HG02852 (cell line): ENCODE measurements around the gene IPO13.
A peak's percentile ranks its signal among the peaks of the same experiment; 100 is the strongest.

Source experiments
- ATAC-seq: cut with Tn5 transposase; IDR thresholded peaks from one replicate; pipeline ENCODE4 v1.9.1; 2021; ENCODE audit warnings: mild to moderate bottlenecking, moderate library complexity; ENCODE audit not compliant: unreplicated experiment

IPO13 gene

GRCh38 chr1:43973981-43974442 lies 27.3 kb downstream of the IPO13 start:
- peak; percentile 0 for ATAC-seq

DNA sequence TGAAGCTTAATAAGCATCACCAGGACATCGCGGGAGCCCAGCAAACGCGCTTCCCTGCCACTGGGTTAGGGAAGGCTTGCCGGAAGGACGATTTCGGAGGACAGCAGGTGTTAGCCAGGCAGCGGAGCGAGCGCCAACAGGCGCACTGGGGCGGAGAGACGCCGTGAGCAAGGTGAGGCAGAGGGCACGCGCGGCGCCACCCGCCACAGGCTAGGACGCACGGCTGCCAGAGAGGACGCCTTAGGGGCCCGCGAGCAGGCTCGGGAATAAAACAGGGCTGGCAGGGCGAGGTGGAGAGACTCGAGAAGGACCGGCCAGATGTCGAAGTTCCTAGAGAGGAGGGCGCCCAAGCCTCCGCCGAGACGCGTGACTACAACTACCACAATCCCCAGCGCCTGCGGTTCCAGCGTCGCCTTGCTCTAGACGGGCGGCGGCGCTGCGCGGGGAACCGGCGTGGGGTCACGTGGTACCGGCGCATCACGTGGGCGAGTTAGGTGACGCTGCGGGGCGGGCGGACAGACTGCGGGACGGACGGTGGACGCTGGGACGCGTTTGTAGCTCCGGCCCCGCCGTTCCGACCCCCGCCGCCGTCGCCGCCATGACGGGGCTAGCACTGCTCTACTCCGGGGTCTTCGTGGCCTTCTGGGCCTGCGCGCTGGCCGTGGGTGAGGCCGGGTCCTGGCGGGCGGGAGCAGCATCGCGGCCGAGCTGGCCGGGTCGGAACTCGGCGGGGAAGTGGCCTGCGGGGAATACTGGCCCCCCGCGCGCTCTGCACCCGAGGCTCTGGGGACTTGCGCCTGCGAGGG lies 27.9 kb downstream of the IPO13 start, which contains the start of gene ATP6V0B:
ATP6V0B (plus strand) TSS at position 518 of the 806 bp plus-strand sequence; CDS start at position 599, 81 bp downstream.
- ATAC-seq: peak; percentile 67

DNA sequence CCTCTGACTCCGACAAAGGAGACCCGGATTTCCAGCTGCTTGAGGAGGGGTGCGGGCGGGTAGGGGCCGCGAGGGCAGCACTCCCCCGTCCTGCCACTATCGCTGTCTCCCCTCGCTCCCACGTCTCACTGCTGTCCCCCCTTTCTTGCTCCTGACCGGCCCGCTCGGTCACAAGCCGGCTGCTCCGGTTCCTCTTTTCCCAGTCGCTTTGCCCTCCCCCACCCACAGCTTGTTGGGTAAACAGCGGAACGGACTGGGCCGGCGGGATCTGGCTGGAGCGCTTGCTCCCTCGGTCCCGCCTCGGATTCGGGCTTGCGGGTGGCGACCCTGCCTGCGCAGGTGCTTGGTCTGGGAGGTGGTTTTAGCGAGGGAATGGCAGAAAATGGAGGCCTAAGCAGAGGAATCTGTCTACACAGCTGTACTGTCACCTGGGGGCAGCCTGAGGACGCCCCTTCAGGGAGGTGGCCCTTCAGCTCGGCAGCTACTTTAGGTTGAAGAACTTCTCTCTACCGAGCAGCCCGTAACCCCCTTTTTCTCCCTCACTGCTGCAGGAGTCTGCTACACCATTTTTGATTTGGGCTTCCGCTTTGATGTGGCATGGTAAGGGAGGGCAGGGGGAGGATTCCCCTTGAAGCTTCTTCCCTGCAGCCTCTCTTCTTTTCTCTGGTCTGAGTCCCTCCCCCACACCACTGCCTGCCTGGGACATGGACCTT lies 28.7 kb downstream of the IPO13 start:
- ATAC-seq: no peak

DNA sequence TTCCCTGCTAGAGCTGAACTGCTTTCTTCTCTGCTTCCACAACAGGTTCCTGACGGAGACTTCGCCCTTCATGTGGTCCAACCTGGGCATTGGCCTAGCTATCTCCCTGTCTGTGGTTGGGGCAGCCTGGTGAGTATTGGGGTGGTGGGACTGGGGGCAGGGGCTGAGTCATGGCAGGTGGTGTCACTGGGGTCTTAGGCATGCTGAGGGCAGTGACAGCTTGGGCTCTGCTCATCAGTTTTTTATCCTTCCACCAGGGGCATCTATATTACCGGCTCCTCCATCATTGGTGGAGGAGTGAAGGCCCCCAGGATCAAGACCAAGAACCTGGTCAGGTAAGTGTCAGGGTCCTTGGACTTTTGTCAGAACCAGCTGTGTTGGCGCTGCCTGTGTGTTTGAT lies 29.3 kb downstream of the IPO13 start:
- no peak for ATAC-seq

DNA sequence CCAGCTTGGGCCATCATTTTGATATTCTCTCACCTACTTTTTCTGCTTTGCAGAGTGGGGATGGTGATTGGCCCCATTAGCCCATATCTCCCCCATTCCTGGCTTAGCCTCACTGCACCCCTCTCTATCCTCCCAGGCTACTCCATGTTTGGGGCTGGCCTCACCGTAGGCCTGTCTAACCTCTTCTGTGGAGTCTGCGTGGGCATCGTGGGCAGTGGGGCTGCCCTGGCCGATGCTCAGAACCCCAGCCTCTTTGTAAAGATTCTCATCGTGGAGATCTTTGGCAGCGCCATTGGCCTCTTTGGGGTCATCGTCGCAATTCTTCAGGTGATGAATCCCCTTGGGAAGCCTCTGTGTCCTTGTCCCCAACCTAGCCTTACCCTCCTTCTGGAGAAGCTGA lies 30.1 kb downstream of the IPO13 start:
- no peak for ATAC-seq

GRCh38 chr1:43977376-43978263 lies 30.9 kb downstream of the IPO13 start:
- ATAC-seq: no peak

GRCh38 chr1:43978264-43978550 lies 31.5 kb downstream of the IPO13 start:
- no peak for ATAC-seq

DNA sequence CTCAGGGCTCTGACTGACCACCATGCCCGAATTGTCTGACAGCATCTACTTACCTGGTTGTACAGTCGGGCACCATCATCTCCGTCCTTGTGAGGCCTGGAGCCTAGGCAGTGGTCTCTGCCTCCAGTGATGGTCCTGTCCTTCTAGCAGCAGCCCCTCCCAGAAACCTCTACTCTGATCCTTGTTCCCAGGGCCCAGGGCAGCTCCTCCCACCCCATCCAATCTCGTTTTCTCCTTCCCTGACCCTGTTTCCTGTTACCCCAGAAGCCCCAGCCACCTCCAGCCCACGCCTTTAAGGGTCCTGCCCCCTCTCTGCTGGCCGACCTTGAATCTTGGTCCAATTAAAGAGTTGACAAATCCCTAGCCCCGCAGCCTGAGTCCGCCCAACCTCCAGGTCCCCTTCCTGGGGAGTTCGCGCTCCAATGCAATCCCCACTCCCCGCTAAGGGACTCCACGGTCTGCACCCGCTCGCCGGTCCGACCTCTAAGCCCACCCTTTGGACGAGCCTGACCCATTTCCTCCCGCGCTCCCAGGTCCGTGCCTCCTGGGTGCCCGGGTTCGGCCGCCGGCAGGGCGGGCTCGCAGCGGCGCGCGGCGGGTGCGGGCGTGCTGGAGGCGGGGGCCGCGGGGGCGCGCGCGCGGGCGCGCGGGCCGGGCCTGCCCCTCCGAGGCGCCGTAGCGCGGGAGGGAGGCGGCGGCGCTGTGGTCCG lies 32.0 kb downstream of the IPO13 start, which contains the start of gene B4GALT2:
B4GALT2 (plus strand) TSS at position 660 of the 710 bp plus-strand sequence. CDS start 1,951 bp downstream, outside the sequence.
- no peak for ATAC-seq

- no peak for ATAC-seq
Observed at GRCh38 chr1:43979261-43979527, 32.4 kb downstream of the IPO13 start.

DNA sequence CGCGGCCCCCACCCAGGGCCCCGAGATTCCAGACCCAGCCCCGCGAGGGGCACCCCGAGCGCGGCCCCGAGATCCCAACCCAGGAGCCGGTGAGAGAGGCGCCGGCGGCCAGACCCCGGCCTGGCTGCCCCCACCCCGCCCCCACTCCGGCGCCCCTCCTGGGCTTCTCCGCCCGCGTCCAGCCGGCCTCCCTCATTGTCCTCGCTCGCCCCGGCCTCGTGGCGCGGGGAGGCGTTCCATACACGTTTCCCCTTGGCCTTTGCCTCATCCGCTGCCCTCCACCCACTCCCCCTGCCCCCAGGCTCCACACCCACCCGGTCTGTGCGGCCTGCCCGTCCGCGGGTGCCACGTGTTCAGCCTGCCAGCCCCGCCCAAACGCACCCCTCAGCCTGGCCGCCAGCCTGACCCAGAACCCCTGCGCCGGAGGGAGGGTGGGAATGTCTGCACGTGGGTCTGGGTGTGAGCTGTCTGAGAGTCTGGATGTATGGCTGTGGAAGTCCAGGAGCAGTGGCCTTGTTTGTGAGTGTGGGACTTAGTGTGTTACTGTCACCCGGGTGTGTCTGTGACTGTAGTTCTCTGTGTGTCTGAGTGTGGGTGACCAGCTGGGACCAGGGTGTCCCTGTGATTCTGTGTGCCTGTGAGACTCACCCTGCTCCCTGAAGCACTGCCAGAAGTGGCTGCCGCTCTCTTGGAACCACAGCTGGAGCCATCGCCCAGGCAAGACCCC lies 32.9 kb downstream of the IPO13 start:
- ATAC-seq: no peak

- no peak for ATAC-seq
Observed at GRCh38 chr1:43980255-43981134, 33.7 kb downstream of the IPO13 start.

DNA sequence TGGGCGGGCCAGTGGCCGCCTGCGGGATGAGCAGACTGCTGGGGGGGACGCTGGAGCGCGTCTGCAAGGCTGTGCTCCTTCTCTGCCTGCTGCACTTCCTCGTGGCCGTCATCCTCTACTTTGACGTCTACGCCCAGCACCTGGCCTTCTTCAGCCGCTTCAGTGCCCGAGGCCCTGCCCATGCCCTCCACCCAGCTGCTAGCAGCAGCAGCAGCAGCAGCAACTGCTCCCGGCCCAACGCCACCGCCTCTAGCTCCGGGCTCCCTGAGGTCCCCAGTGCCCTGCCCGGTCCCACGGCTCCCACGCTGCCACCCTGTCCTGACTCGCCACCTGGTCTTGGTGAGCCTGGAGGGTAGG lies 34.4 kb downstream of the IPO13 start:
- ATAC-seq: no peak

- ATAC-seq: no peak
Observed at GRCh38 chr1:43981636-43982035, 34.9 kb downstream of the IPO13 start.

DNA sequence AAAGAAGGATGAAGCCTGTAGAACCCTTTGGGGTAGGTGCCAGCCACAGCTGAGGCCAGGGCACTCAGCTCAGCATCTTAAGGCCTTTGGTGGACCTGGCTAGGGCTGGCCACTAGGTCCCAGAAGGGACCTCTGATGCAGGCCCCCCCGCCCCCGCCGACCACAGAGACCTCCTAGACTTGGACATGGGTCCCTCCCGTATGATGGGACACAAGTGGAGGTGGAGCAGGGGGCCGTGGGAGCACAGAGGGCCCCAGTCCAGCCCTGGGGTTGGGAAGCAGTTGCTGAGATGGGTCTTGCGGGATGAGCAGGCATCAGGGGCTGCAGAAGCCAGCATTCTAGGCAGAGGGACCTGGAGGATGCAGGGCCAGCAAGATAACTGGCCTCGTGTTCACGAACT lies 35.5 kb downstream of the IPO13 start:
- ATAC-seq: no peak

- ATAC-seq: no peak
Observed at GRCh38 chr1:43982808-43983207, 36.1 kb downstream of the IPO13 start.

DNA sequence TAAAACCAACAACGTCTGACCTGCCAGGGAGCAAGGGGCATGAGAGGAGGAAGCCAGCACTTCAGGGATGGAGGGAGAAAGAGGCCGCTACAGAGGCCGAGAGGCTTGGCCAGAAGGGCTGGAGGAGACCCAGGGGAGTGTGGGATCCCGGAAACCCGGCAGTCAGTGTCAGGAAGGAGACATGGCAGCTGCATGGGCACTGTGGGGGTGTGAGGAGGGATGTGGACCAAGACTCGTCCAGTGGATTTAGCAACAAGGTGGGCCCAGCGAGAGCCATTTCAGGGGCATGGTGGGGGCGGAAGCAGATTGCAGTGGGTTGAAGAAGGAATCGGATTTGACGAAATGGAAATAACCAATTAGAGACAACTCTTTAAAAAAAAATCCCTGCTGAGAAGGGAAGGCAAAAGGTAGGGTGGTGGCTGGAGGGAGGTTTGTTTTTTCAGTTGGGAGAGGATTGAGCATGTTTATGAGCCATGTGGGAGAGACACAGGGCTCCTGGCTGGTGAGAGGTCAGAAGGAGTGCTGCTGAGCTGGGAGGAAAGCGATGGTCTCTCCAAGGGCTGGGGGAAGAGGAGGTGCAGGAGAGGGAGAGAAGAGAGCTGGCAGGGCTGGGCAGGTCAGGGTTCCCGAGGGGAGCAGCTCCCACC lies 36.6 kb downstream of the IPO13 start:
- no peak for ATAC-seq

DNA sequence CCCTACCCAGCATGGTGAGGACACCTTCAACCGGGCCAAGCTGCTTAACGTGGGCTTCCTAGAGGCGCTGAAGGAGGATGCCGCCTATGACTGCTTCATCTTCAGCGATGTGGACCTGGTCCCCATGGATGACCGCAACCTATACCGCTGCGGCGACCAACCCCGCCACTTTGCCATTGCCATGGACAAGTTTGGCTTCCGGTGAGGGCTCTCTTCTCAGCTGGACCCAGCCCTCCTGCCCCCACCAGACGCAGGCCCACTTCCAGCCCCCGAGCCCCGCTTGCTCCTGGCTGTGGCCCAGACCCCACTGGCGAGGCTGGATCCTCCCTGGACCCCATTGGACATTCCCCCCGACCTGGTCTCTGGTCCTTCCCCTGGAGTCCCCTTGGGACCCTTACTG lies 38.1 kb downstream of the IPO13 start:
- ATAC-seq: no peak

- ATAC-seq: no peak
Observed at GRCh38 chr1:43985984-43986595, 39.3 kb downstream of the IPO13 start.
